ENCODE results near the gene NCKAP5. TPM values are rescaled to one million over a fixed set of nuclear protein-coding genes. Genes with fewer than 3 reads are reported as not detected.

The NCKAP5 gene
- total and polyA plus RNA-seq, 2 of the 13 experiments (the other 11 are each of a cell fraction or from before 2014, with no cell fraction given) = 0.01 TPM; not detected in 1

- no peak for TF ChIP-seq ZMYM3 (CRISPR knock-in tag; IDR thresholded peaks at IDR 0.05)
These were observed 543.3 kb downstream of the NCKAP5 start (continued) for GRCh38 chr2:133025004-133025403.

- peaks cover 69% of the 10 kb centered on the region for H3K9me3 ChIP-seq (ENCODE audit: low read length)
- intact Hi-C loops (cut with micrococcal nuclease; ENCODE audit: unreplicated experiment) = no loop called here
- ATAC-seq (no peak), DNase-seq (ENCODE audit: low spot score) (no peak), FAIRE-seq (no peak)
- no peak overlapping the region for H3K9ac ChIP-seq (ENCODE audit: insufficient read depth, low read depth, low read length)
- no peaks in the 10 kb centered on the region for H3K79me2 ChIP-seq (ENCODE audit: insufficient read depth, low read length)
- H3K4me2 ChIP-seq (ENCODE audit: low read depth, low read length) = no peak overlapping the region
- H3K36me3 ChIP-seq (replicated peaks in 1 of 2; ENCODE audit: control insufficient read depth in 1 of 2, insufficient read depth in 2 of 2, low read length in 2 of 2) = no peaks in the 10 kb centered on the region
- no peak for TF ChIP-seq RORA (CRISPR knock-in tag; IDR thresholded peaks at IDR 0.05)
- TF ChIP-seq NFYC (CRISPR knock-in tag; IDR thresholded peaks at IDR 0.05) = no peak
- TF ChIP-seq NFIC (IDR thresholded peaks at IDR 0.05; ENCODE audit: low read length) = no peak
- no peak for TF ChIP-seq CENPX (CRISPR knock-in tag; IDR thresholded peaks at IDR 0.05)
- no peak for TF ChIP-seq FOXK1 (CRISPR knock-in tag; IDR thresholded peaks at IDR 0.05; ENCODE audit: borderline replicate concordance, low read depth)
- no peak for TF ChIP-seq PBX2 (CRISPR knock-in tag; IDR thresholded peaks at IDR 0.05)
- no peak for TF ChIP-seq ZNF230 (CRISPR knock-in tag; IDR thresholded peaks at IDR 0.05)
- no peak for TF ChIP-seq TGIF2 (CRISPR knock-in tag; IDR thresholded peaks at IDR 0.05)
- TF ChIP-seq ZNF282 (IDR thresholded peaks at IDR 0.05; ENCODE audit: partially characterized antibody) = no peak
- TF ChIP-seq NKX3-1 (CRISPR knock-in tag; IDR thresholded peaks at IDR 0.05) = no peak
- TF ChIP-seq ZNF564 (CRISPR knock-in tag; IDR thresholded peaks at IDR 0.05) = no peak
- TF ChIP-seq PBX3 (CRISPR knock-in tag; IDR thresholded peaks at IDR 0.05; ENCODE audit: borderline replicate concordance) = no peak
- TF ChIP-seq SP4 (CRISPR knock-in tag; IDR thresholded peaks at IDR 0.05) = no peak
- no peak for TF ChIP-seq SIN3B (IDR thresholded peaks at IDR 0.05; ENCODE audit: low read length)
- TF ChIP-seq ZNF800 (CRISPR knock-in tag; IDR thresholded peaks at IDR 0.05) = no peak
- TF ChIP-seq CHCHD3 (CRISPR knock-in tag; IDR thresholded peaks at IDR 0.05) = no peak
- no peak for TF ChIP-seq ZNF605 (CRISPR knock-in tag; IDR thresholded peaks at IDR 0.05)
- no peak for TF ChIP-seq RCOR2 (CRISPR knock-in tag; IDR thresholded peaks at IDR 0.05)
- TF ChIP-seq POLR2AphosphoS2 (IDR thresholded peaks at IDR 0.05; ENCODE audit: low read depth, low read length) = no peak
- no peak overlapping the region for H3K4me3 ChIP-seq (replicated peaks in 1 of 3; ENCODE audit: insufficient read depth in 1 of 3, low read depth in 2 of 3, low read length in 3 of 3)
- in situ Hi-C loops (cut with HindIII; ENCODE audit: extremely low pct_ligation_motif_present, low pct_unique_long_range_greater_than_20kb) = no loop called here
- under 1% methylated on average over 6 of the region's 6 CpGs for WGBS (ENCODE audit: low lambda C conversion rate)
- no peaks in the 10 kb centered on the region for H4K20me1 ChIP-seq (ENCODE audit: insufficient read depth, low read length)
- H3K4me1 ChIP-seq (ENCODE audit: insufficient read depth, low read length) = no peaks in the 10 kb centered on the region
- no peak overlapping the region for H3K27ac ChIP-seq (ENCODE audit: extremely low read length, insufficient read depth, low read length)
- H2AFZ ChIP-seq (ENCODE audit: low read length) = no peak overlapping the region
- ChIA-PET CTCF (ENCODE audit: low intra/inter-chr PET ratio, low total read pairs) (no interaction called here), POLR2A (no interaction called here)
- BruUV-seq (replicated peaks) = no TSS peak
- H3K27me3 ChIP-seq (ENCODE audit: control insufficient read depth in 1 of 2, insufficient read depth in 2 of 2, low read length in 2 of 2) = no peaks in the 10 kb centered on the region
These were observed 555.2 kb downstream of the NCKAP5 start for GRCh38 chr2:133012847-133013734.

Measured in HepG2 (cell line).